Measurements from ENCODE around the gene CEP72. TPM values are rescaled to one million over a fixed set of nuclear protein-coding genes. Genes with fewer than 3 reads are reported as not detected.
"Not testable (repeated sequence)": the region's sequence is repeated elsewhere in the genome, so short reads cannot be mapped to it uniquely, and the experiment has no call there.

Gene CEP72
- total RNA-seq, 2 experiments from 2014 or later, result 34.4 to 38.6 TPM

GRCh38 chr5:624118-624950 is 12.2 kb downstream of the CEP72 start:
- no peak overlapping the region for H3K27ac Mint-ChIP-seq
- no peaks in the 10 kb centered on the region for H3K9me3 Mint-ChIP-seq (ENCODE audit: insufficient read depth)
- H3K4me1 Mint-ChIP-seq (ENCODE audit: low read depth), result no peaks in the 10 kb centered on the region
- ATAC-seq, result no peak
- no peak for DNase-seq
- no peak overlapping the region for H3K4me3 Mint-ChIP-seq
- H3K36me3 Mint-ChIP-seq (ENCODE audit: low read depth), result peaks cover 40% of the 10 kb centered on the region
- H3K27me3 Mint-ChIP-seq (ENCODE audit: low read depth), result no peaks in the 10 kb centered on the region
- ChIA-PET CTCF (no interaction called here), POLR2A (no interaction called here)

- no peaks in the 10 kb centered on the region for H3K9me3 Mint-ChIP-seq (ENCODE audit: insufficient read depth)
- ATAC-seq (no peak), DNase-seq (no peak)
- no peak overlapping the region for H3K4me3 Mint-ChIP-seq
- H3K27ac Mint-ChIP-seq, result no peak overlapping the region
- CTCF ChIA-PET, result no interaction called here
- H3K27me3 Mint-ChIP-seq (ENCODE audit: low read depth), result no peaks in the 10 kb centered on the region
- H3K4me1 Mint-ChIP-seq (ENCODE audit: low read depth), result no peaks in the 10 kb centered on the region
- peaks cover 37% of the 10 kb centered on the region for H3K36me3 Mint-ChIP-seq (ENCODE audit: low read depth)
- POLR2A ChIA-PET, result no interaction called here
These were observed 12.8 kb downstream of the CEP72 start for GRCh38 chr5:624951-625230.

GRCh38 chr5:625516-625915 is 13.4 kb downstream of the CEP72 start:
- Mint-ChIP-seq H3K9me3 (ENCODE audit: insufficient read depth) (no peaks in the 10 kb centered on the region), H3K4me1 (ENCODE audit: low read depth) (no peaks in the 10 kb centered on the region), H3K36me3 (ENCODE audit: low read depth) (peaks cover 31% of the 10 kb centered on the region), H3K4me3 (no peak overlapping the region), H3K27me3 (ENCODE audit: low read depth) (no peaks in the 10 kb centered on the region), H3K27ac (no peak overlapping the region)
- ATAC-seq (no peak), DNase-seq (no peak)
- CTCF ChIA-PET, result no interaction called here
- POLR2A ChIA-PET, result no interaction called here

GRCh38 chr5:626850-627249 is 14.7 kb downstream of the CEP72 start:
- no peaks in the 10 kb centered on the region for H3K9me3 Mint-ChIP-seq (ENCODE audit: insufficient read depth)
- no peaks in the 10 kb centered on the region for H3K27me3 Mint-ChIP-seq (ENCODE audit: low read depth)
- H3K27ac Mint-ChIP-seq, result no peak overlapping the region
- no peak overlapping the region for H3K4me3 Mint-ChIP-seq
- ATAC-seq (no peak), DNase-seq (no peak)
- peaks cover 23% of the 10 kb centered on the region for H3K36me3 Mint-ChIP-seq (ENCODE audit: low read depth)
- POLR2A ChIA-PET, result no interaction called here
- CTCF ChIA-PET, result no interaction called here
- no peaks in the 10 kb centered on the region for H3K4me1 Mint-ChIP-seq (ENCODE audit: low read depth)

GRCh38 chr5:627840-628239 is 15.7 kb downstream of the CEP72 start:
- DNase-seq (no peak), ATAC-seq (no peak)
- H3K27me3 Mint-ChIP-seq (ENCODE audit: low read depth), result no peaks in the 10 kb centered on the region
- H3K27ac Mint-ChIP-seq, result no peak overlapping the region
- no peaks in the 10 kb centered on the region for H3K4me1 Mint-ChIP-seq (ENCODE audit: low read depth)
- H3K4me3 Mint-ChIP-seq, result no peak overlapping the region
- POLR2A ChIA-PET, result no interaction called here
- H3K9me3 Mint-ChIP-seq (ENCODE audit: insufficient read depth), result no peaks in the 10 kb centered on the region
- H3K36me3 Mint-ChIP-seq (ENCODE audit: low read depth), result peaks cover 22% of the 10 kb centered on the region
- CTCF ChIA-PET, result no interaction called here

GRCh38 chr5:628351-629205 is 16.4 kb downstream of the CEP72 start:
- DNase-seq; H3K4me3 Mint-ChIP-seq; H3K27me3 Mint-ChIP-seq (ENCODE audit: low read depth); POLR2A ChIA-PET; H3K27ac Mint-ChIP-seq; ATAC-seq; H3K4me1 Mint-ChIP-seq (ENCODE audit: low read depth); H3K9me3 Mint-ChIP-seq (ENCODE audit: insufficient read depth); CTCF ChIA-PET: not testable (repeated sequence)
- H3K36me3 Mint-ChIP-seq (ENCODE audit: low read depth), result peaks cover 23% of the 10 kb centered on the region

GRCh38 chr5:633501-633955 is 21.4 kb downstream of the CEP72 start:
- H3K4me1 Mint-ChIP-seq (ENCODE audit: low read depth), result no peaks in the 10 kb centered on the region
- ChIA-PET POLR2A (no interaction called here), CTCF (no interaction called here)
- DNase-seq, result no peak
- no peaks in the 10 kb centered on the region for H3K27me3 Mint-ChIP-seq (ENCODE audit: low read depth)
- H3K36me3 Mint-ChIP-seq (ENCODE audit: low read depth), result peaks cover 35% of the 10 kb centered on the region
- H3K27ac Mint-ChIP-seq, result no peak overlapping the region
- no peaks in the 10 kb centered on the region for H3K9me3 Mint-ChIP-seq (ENCODE audit: insufficient read depth)
- no peak overlapping the region for H3K4me3 Mint-ChIP-seq
- ATAC-seq, result no peak

- Mint-ChIP-seq H3K4me3 (no peak overlapping the region), H3K27ac (no peak overlapping the region), H3K9me3 (ENCODE audit: insufficient read depth) (no peaks in the 10 kb centered on the region), H3K4me1 (ENCODE audit: low read depth) (no peaks in the 10 kb centered on the region), H3K27me3 (ENCODE audit: low read depth) (no peaks in the 10 kb centered on the region), H3K36me3 (ENCODE audit: low read depth) (peaks cover 34% of the 10 kb centered on the region)
- ChIA-PET POLR2A (no interaction called here), CTCF (no interaction called here)
- no peak for ATAC-seq
- no peak for DNase-seq
These were observed 22.1 kb downstream of the CEP72 start for GRCh38 chr5:634191-634590.

- ChIA-PET POLR2A (no interaction called here), CTCF (no interaction called here)
- DNase-seq (no peak), ATAC-seq (no peak)
- Mint-ChIP-seq H3K27me3 (ENCODE audit: low read depth) (no peaks in the 10 kb centered on the region), H3K9me3 (ENCODE audit: insufficient read depth) (no peaks in the 10 kb centered on the region), H3K36me3 (ENCODE audit: low read depth) (peaks cover 37% of the 10 kb centered on the region), H3K27ac (no peak overlapping the region), H3K4me3 (no peak overlapping the region), H3K4me1 (ENCODE audit: low read depth) (no peaks in the 10 kb centered on the region)
These were observed 23.3 kb downstream of the CEP72 start for GRCh38 chr5:635306-636055.

GRCh38 chr5:636951-637350 is 24.8 kb downstream of the CEP72 start:
- no peak overlapping the region for H3K4me3 Mint-ChIP-seq
- CTCF ChIA-PET, result no interaction called here
- no peak for DNase-seq
- H3K4me1 Mint-ChIP-seq (ENCODE audit: low read depth), result no peaks in the 10 kb centered on the region
- ATAC-seq, result no peak
- no peaks in the 10 kb centered on the region for H3K27me3 Mint-ChIP-seq (ENCODE audit: low read depth)
- POLR2A ChIA-PET, result no interaction called here
- no peak overlapping the region for H3K27ac Mint-ChIP-seq
- H3K9me3 Mint-ChIP-seq (ENCODE audit: insufficient read depth), result no peaks in the 10 kb centered on the region
- peaks cover 45% of the 10 kb centered on the region for H3K36me3 Mint-ChIP-seq (ENCODE audit: low read depth)

GRCh38 chr5:637581-638450 is 25.7 kb downstream of the CEP72 start:
- Mint-ChIP-seq H3K9me3 (ENCODE audit: insufficient read depth) (no peaks in the 10 kb centered on the region), H3K36me3 (ENCODE audit: low read depth) (peaks cover 45% of the 10 kb centered on the region), H3K4me3 (no peak overlapping the region), H3K4me1 (ENCODE audit: low read depth) (no peaks in the 10 kb centered on the region), H3K27me3 (ENCODE audit: low read depth) (no peaks in the 10 kb centered on the region), H3K27ac (no peak overlapping the region)
- ATAC-seq, result no peak
- ChIA-PET CTCF (no interaction called here), POLR2A (no interaction called here)
- no peak for DNase-seq
